T-helper 1 cell treated with Interleukin-12 subunit alpha and Interleukin-12 subunit beta and Interleukin-4 antibody, amounts not matched to agents 30 ng/mL and 1 ng/mL, for 36 hours (primary cell): ENCODE measurements around the gene CD44. TPM values are rescaled to one million over a fixed set of nuclear protein-coding genes. Genes with fewer than 3 reads are reported as not detected.
"Not testable (repeated sequence)": the region's sequence is repeated elsewhere in the genome, so short reads cannot be mapped to it uniquely, and the experiment has no call there.

ENCODE experiments used
- intact Hi-C: fragments of 100-400 bp; cut with micrococcal nuclease; formaldehyde crosslinking; loops from one replicate; pipeline ENCODE4 v1.15.1; 2024
- total RNA-seq: library from RNA; stranded (reverse); gene quantifications from 2 replicates; pipeline ENCODE4 v1.2.3, GENCODE V29; 2022

Gene CD44
- total RNA-seq = 356 and 359 TPM in 2 replicates

DNA sequence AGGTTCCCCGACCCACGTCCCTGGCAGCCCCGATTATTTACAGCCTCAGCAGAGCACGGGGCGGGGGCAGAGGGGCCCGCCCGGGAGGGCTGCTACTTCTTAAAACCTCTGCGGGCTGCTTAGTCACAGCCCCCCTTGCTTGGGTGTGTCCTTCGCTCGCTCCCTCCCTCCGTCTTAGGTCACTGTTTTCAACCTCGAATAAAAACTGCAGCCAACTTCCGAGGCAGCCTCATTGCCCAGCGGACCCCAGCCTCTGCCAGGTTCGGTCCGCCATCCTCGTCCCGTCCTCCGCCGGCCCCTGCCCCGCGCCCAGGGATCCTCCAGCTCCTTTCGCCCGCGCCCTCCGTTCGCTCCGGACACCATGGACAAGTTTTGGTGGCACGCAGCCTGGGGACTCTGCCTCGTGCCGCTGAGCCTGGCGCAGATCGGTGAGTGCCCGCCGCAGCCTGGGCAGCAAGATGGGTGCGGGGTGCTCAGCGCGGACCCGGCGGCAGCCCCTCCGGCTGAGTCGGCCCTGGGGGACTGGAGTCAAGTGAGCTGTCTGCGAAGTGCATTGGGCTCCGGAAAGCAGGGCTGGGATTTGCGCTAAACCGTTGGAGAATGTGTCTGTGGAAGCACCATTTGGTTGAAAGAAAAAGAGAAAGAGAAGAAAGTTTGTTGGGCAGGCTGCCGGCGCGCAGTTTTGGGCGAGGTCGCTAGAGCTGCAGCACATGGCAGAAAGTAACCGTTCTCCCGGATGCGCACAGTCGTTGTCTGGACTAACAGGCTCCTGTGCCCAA, at the start of gene CD44:
Gene CD44, plus strand, starts transcription at position 229 of the 779 bp plus-strand sequence. Its CDS starts 133 bp downstream, at position 362.
- intact Hi-C loops = loop anchor here (1.0 to 2.0 kb wide), 7 partner anchors 13 to 222 kb away; partner anchors contain the start of genes APIP and PDHX

DNA sequence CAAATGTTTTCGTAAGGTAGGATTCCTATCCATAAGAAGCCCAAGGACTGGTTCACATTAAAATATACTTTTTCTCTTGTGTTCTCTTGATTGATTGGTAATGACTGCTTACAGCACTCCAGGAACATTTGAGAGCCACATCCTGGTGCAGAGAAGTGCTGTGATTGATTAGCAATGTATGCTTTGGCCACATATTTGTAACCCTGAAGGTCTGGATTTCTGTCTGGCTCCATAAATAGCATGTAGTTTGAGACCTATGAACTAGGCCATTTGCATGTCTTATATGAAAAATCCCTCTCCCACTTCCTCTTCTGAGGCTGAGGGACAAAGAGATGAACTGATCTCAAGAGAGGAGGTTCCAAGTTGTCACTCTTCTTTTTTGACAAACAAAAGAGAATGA, 49.3 kb upstream of the CD44 start:
- intact Hi-C loops = no loop called here

GRCh38 chr11:35090125-35090524, 48.8 kb upstream of the CD44 start:
- intact Hi-C loops = no loop called here

DNA sequence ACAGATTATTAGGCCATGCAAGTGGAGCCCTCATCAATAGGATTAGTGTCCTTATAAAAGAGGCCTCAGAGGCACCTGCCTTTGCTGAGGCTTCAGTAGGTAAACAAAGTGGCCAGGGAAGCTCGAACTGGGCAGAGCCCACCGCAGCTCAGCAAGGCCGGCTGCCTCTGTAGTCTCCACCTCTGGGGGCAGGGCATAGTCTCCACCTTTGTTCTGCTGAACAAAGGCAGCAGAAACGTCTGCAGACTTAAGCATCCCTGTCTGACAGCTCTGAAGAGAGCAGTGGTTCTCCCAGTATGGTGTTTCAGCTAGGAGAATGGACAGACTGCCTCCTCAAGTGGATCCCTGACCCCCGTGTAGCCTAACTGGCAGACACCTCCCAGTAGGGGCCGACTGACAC, 48.0 kb upstream of the CD44 start:
- intact Hi-C loops = not testable (repeated sequence)

- intact Hi-C loops = no loop called here
Measured at GRCh38 chr11:35096723-35097122, 42.2 kb upstream of the CD44 start.

DNA sequence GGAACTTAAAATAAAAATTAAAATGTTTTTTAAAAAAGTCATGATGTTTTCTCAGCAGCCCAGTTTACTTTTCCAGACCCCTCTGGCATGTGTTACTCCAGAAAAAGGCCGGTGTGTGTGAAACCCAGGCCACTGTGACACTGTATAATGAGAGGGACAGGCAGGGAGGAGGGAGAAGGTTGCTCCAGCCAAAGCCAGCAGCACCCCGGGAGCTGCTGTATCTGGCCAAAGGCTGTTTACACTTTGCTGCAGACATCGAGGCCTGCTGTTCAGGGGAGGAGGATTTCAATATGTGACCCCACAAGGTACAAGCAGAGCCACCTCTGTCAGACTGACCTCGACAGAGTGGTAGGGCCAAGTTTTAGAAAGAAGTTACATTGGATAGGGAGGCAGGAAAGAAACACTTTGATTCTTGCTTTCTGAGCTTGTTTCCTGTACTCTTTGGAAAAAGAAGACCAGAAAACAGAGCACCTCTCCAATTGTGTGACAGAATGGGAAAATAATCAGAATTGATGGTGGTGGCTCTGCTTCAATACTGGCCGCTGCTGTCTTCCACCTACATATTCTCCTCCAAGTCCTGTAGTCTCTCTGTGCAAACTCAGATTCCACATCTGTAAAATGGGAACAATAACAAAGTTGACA, 41.0 kb upstream of the CD44 start:
- intact Hi-C loops = no loop called here

DNA sequence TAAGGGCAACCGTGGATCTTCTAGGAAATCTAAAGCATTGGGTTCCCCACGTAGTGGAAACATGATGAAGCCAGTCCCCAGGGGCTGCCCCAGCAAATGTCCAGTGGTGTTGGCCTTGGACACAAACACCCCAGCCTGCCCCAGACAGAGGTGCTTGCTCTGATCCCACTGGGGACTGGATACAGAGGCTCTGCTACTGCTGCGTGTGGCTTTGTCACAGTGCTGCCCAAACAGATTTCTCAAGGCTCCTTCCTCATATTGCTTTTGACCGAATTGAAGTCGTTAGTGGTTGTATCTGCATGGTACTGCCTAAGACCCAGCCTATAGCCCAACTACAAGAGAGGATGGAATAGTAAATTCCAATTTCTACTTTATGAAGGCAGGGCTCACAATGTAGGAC, 40.1 kb upstream of the CD44 start:
- intact Hi-C loops = no loop called here

DNA sequence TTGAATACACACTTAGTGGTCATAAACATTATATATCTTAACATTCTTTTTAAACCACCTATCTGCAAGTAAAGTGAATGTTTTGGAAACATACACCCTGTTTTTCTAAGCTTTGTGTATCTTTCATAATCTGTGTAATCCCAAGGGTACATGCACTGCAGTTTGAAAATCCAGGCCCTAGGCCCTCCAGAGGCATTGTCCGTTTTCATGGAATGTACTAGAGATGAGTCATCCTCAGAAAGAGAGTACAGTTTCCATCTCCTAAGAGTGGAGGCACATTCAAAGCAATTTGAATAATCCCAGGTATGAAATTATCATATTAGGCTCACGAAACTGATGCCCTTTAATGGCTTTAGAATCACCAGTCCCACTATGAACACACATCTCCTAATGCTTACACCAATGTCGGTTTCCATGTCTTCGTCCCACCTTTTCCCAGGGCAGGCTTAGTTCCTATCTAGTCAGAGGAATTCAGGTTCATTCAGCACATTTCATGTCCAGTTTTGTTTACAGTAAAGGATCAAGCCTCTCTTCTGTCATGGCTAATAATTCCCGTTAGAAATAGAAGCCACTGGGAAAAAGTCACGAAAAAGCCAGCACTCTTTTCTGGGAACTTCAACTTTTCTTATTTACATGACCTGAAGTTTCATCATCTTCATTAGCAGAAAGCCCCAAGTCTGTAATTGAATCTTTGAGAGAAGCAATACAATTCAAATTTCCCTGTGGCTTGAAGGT, 39.5 kb upstream of the CD44 start:
- intact Hi-C loops = no loop called here

GRCh38 chr11:35100013-35100383, 39.0 kb upstream of the CD44 start:
- intact Hi-C loops = no loop called here

- intact Hi-C loops = no loop called here
Measured at GRCh38 chr11:35101223-35101622, 37.7 kb upstream of the CD44 start.

- intact Hi-C loops = no loop called here
Measured at GRCh38 chr11:35102267-35102666, 36.7 kb upstream of the CD44 start.

GRCh38 chr11:35103366-35104208, 35.4 kb upstream of the CD44 start:
- intact Hi-C loops = no loop called here

DNA sequence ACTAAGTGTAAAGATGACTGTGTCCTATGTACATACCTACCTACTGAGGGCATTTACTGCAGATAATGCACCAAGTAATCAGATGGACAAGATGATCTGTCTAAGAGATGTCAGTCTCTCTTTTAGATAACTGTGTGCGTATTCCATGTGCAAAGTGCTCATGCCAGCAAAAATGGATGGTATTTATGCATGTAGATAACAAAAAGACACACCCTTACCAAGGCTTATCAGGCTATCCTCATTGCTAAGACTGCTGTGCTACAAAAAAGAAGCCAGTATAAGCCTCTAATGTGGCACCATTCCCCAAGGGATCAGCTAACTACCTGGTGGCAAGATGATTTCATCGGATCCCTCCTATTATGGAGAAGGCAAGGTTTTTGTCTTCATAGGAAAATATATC, 34.3 kb upstream of the CD44 start:
- intact Hi-C loops = no loop called here

- intact Hi-C loops = loop anchor here (1.0 kb wide), 1 partner anchor 10 kb away; no protein-coding TSS in a partner anchor
Measured at GRCh38 chr11:35105319-35106079, 33.5 kb upstream of the CD44 start.

- intact Hi-C loops = loop anchor here (1.0 kb wide), 1 partner anchor 9 kb away; no protein-coding TSS in a partner anchor
Measured at GRCh38 chr11:35106595-35106994, 32.4 kb upstream of the CD44 start.

- intact Hi-C loops = loop anchor here (2.0 kb wide), 1 partner anchor 15 kb away; no protein-coding TSS in a partner anchor
Measured at GRCh38 chr11:35107861-35108260, 31.1 kb upstream of the CD44 start.

- intact Hi-C loops = loop anchor here (2.0 kb wide), 1 partner anchor 14 kb away; no protein-coding TSS in a partner anchor
Measured at GRCh38 chr11:35108336-35108735, 30.6 kb upstream of the CD44 start.

DNA sequence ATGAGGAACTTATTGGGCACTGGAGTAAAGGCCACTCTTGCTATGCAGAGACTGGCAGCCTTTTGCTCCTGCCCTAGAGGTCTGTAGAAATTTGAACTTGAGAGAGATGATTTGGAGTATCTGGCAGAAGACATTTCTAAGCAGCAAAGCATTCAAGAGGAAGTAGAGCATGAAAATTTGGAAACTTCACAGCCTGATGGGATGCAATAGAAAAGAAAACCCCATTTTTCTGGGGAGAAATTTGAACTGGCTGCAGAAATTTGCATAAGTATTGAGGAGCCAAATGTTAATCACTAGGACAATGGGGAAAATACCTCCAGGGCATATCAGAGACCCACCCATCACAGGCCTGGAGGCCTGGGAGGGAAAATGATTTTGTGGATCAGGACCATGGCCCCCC, 29.9 kb upstream of the CD44 start:
- intact Hi-C loops = loop anchor here (2.0 kb wide), 1 partner anchor 14 kb away; no protein-coding TSS in a partner anchor

DNA sequence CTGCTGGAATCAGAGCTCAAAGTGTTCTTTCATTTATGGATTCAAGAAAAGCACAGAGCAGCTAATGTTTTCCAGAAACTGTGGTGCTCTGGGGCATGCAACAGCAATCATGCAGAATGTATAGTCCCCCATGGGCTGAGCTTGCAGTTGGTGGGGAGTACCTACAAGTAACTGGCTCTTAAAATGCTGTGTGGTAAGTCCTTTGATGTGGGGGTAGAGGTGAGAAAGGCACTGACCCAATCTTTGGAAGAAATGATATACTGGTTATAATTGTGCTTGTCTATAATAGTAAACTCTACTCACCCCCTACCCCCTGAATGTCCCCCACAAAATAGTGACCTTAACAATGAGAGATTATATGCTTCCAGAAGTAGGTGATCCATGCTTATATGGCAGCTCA, 29.1 kb upstream of the CD44 start:
- intact Hi-C loops = loop anchor here (2.0 kb wide), 1 partner anchor 13 kb away; no protein-coding TSS in a partner anchor
